Ovary (tissue), 3 donors: ENCODE measurements around the gene RALGAPB.

Source experiments
- CTCF ChIP-seq, 3 donors: fragments of 450-650 bp in 2 of 3; fragments of 200-600 bp in 1 of 3; IDR thresholded peaks; one replicate each; pipeline versions ENCODE4 v1.5.1 to v1.8.0; 2016 to 2022; ENCODE audit warnings: antibody characterized with exemption in 3 of 3, mild to moderate bottlenecking in 1 of 3
- EP300 ChIP-seq: sonication (generic); formaldehyde crosslinking; IDR thresholded peaks from one replicate; pipeline ENCODE4 v1.6.1; 2017; ENCODE audit warnings: antibody characterized with exemption
- POLR2A ChIP-seq: fragments of 450-650 bp; IDR thresholded peaks from one replicate; pipeline ENCODE4 v1.6.1; 2017; ENCODE audit warnings: antibody characterized with exemption, mild to moderate bottlenecking, moderate library complexity
- donor health status: DM: no; HTN: no; CAD: no.

- TF ChIP-seq EP300 (no peak), CTCF (IDR thresholded peaks at IDR 0.05) (no peak), POLR2A (no peak)
Measured at GRCh38 chr20:38433304-38433972, 39.2 kb upstream of the RALGAPB start.
